Lower leg skin (tissue), 4 donors: ENCODE measurements around the gene ARHGAP8. TPM values are rescaled to one million over a fixed set of nuclear protein-coding genes. Genes with fewer than 3 reads are reported as not detected.
"Not testable (repeated sequence)": the region's sequence is repeated elsewhere in the genome, so short reads cannot be mapped to it uniquely, and the experiment has no call there.

Experiments
- DNase-seq, 2 donors: peaks; one replicate each; pipeline ENCODE4 v3.0.0-alpha.2; 2019; ENCODE audit warnings: low spot score in 2 of 2
- H3K4me3 ChIP-seq: fragments of 200-600 bp; sonication (generic); 2 replicates; pipeline ENCODE4 v1.5.1; 2017; ENCODE audit warnings: mild to moderate bottlenecking, low read depth; ENCODE audit not compliant: poor library complexity, severe bottlenecking
- CTCF ChIP-seq, 3 donors: fragments of 450-650 bp; IDR thresholded peaks; one replicate each; pipeline ENCODE4 v1.5.1; 2016; ENCODE audit warnings: antibody characterized with exemption in 3 of 3, mild to moderate bottlenecking in 3 of 3, moderate library complexity in 2 of 3
- POLR2A ChIP-seq, 2 donors: fragments of 450-650 bp; IDR thresholded peaks; one replicate each; pipeline ENCODE4 v1.6.1; 2016 to 2017; ENCODE audit warnings: antibody characterized with exemption in 2 of 2, mild to moderate bottlenecking in 1 of 2, moderate library complexity in 1 of 2
- WGBS, 2 donors: methylation state at CpG; one replicate each; pipeline ENCODE4 v1.1.5; 2018; 5-methylcytosine and 5-hydroxymethylcytosine counted together
- intact Hi-C: fragments of 100-400 bp; cut with DNase I; formaldehyde crosslinking; loops from one replicate; pipeline ENCODE4 v1.15.0; 2023; ENCODE audit warnings: low total_unique reads
- total RNA-seq, 4 donors: library from RNA; depleted of rRNA; stranded (reverse); fragments of >200 nt; gene quantifications; one replicate each; pipeline ENCODE4 v1.1.0, GENCODE V29; 2016

ARHGAP8 gene
- total RNA-seq, 4 donors from 2014 or later: 2.9 to 3.4 (median 3.2) TPM

- H3K4me3 ChIP-seq: no peak overlapping the region
- no peak for TF ChIP-seq POLR2A (IDR thresholded peaks at IDR 0.05)
- no peak for TF ChIP-seq CTCF (IDR thresholded peaks at IDR 0.05)
- intact Hi-C loops: loop anchor here (5.0 kb wide), 1 partner anchor 40 kb away; no protein-coding TSS in a partner anchor
- WGBS, 2 donors: 50 to 68% methylated on average over 23 to 32 of the region's 32 CpGs
- DNase-seq: no peak
Measured at GRCh38 chr22:44737406-44738346, 14.7 kb upstream of the ARHGAP8 start.

GRCh38 chr22:44738347-44738715, 14.0 kb upstream of the ARHGAP8 start:
- intact Hi-C loops: loop anchor here (5.0 kb wide), 1 partner anchor 41 kb away; no protein-coding TSS in a partner anchor
- no peak for TF ChIP-seq POLR2A (IDR thresholded peaks at IDR 0.05)
- no peak for TF ChIP-seq CTCF (IDR thresholded peaks at IDR 0.05)
- no peak for DNase-seq
- WGBS, 2 donors: 12 to 31% methylated on average over 12 to 14 of the region's 14 CpGs
- H3K4me3 ChIP-seq: no peak overlapping the region

GRCh38 chr22:44739024-44739423, 13.4 kb upstream of the ARHGAP8 start:
- H3K4me3 ChIP-seq: no peak overlapping the region
- no peak for DNase-seq
- TF ChIP-seq CTCF (IDR thresholded peaks at IDR 0.05) (no peak), POLR2A (IDR thresholded peaks at IDR 0.05) (no peak)
- WGBS, 2 donors: 62 to 100% methylated on average over 2 to 4 of the region's 5 CpGs
- intact Hi-C loops: loop anchor here (5.0 kb wide), 1 partner anchor 42 kb away; no protein-coding TSS in a partner anchor

GRCh38 chr22:44739666-44740065, 12.7 kb upstream of the ARHGAP8 start:
- not testable (repeated sequence) for DNase-seq, H3K4me3 ChIP-seq
- intact Hi-C loops: loop anchor here (5.0 kb wide), 1 partner anchor 42 kb away; no protein-coding TSS in a partner anchor
- 69 to 70% methylated on average over 9 to 10 of the region's 10 CpGs for WGBS, 2 donors

- DNase-seq: no peak
- TF ChIP-seq CTCF (IDR thresholded peaks at IDR 0.05) (no peak), POLR2A (IDR thresholded peaks at IDR 0.05) (no peak)
- intact Hi-C loops: no loop called here
- WGBS, 2 donors: 77 to 84% methylated on average over 17 of the region's 17 CpGs
- no peak overlapping the region for H3K4me3 ChIP-seq
Measured at GRCh38 chr22:44740307-44740706, 12.1 kb upstream of the ARHGAP8 start.

GRCh38 chr22:44741929-44742328, 10.4 kb upstream of the ARHGAP8 start:
- DNase-seq: no peak
- intact Hi-C loops: no loop called here
- TF ChIP-seq CTCF (IDR thresholded peaks at IDR 0.05) (no peak), POLR2A (IDR thresholded peaks at IDR 0.05) (no peak)
- 81 to 82% methylated on average over 9 of the region's 9 CpGs for WGBS, 2 donors
- no peak overlapping the region for H3K4me3 ChIP-seq
